NCI-H345 (cell line): ENCODE results near the gene PLEKHO1.
"Not testable (repeated sequence)": the region's sequence is repeated elsewhere in the genome, so short reads cannot be mapped to it uniquely, and the experiment has no call there.

Experiments used
- DNase-seq: peaks from one replicate; lab custom pipeline; 2025; lab: John Stamatoyannopoulos, UW

The PLEKHO1 gene

GRCh38 chr1:150173141-150173585 is 23.4 kb downstream of the PLEKHO1 start:
- no peak for DNase-seq

GRCh38 chr1:150176593-150176992 is 26.9 kb downstream of the PLEKHO1 start:
- no peak for DNase-seq

GRCh38 chr1:150178548-150178947 is 28.8 kb downstream of the PLEKHO1 start:
- DNase-seq, result no peak

- DNase-seq, result no peak
Observed at GRCh38 chr1:150179867-150180266, 30.2 kb downstream of the PLEKHO1 start.

GRCh38 chr1:150180474-150180873 is 30.8 kb downstream of the PLEKHO1 start:
- no peak for DNase-seq

GRCh38 chr1:150182247-150182646 is 32.5 kb downstream of the PLEKHO1 start:
- DNase-seq, result no peak

GRCh38 chr1:150183061-150183460 is 33.3 kb downstream of the PLEKHO1 start:
- DNase-seq, result no peak

- DNase-seq, result no peak
Observed at GRCh38 chr1:150185481-150185880, 35.8 kb downstream of the PLEKHO1 start.

- DNase-seq, result not testable (repeated sequence)
Observed at GRCh38 chr1:150186438-150186788, 36.7 kb downstream of the PLEKHO1 start.

GRCh38 chr1:150186789-150187559 is 37.3 kb downstream of the PLEKHO1 start:
- peak; percentile 76 for DNase-seq

- DNase-seq, result no peak
Observed at GRCh38 chr1:150187560-150187931, 37.8 kb downstream of the PLEKHO1 start.

GRCh38 chr1:150192012-150192411 is 42.3 kb downstream of the PLEKHO1 start:
- no peak for DNase-seq

- DNase-seq, result no peak
Observed at GRCh38 chr1:150194381-150195031, 44.8 kb downstream of the PLEKHO1 start.

GRCh38 chr1:150196417-150196816 is 46.7 kb downstream of the PLEKHO1 start:
- DNase-seq, result no peak

GRCh38 chr1:150207281-150207971 is 57.7 kb downstream of the PLEKHO1 start:
- no peak for DNase-seq

- not testable (repeated sequence) for DNase-seq
Observed at GRCh38 chr1:150208460-150208859, 58.7 kb downstream of the PLEKHO1 start.
